SK-N-SH (cell line): Measurements from ENCODE around the gene PPCS. TPM values are rescaled to one million over a fixed set of nuclear protein-coding genes. Genes with fewer than 3 reads are reported as not detected.

ENCODE experiments used
- CTCF ChIA-PET: fragments of 300-600, 350-600 bp; formaldehyde crosslinking; extraction: SDS; loops from one replicate; lab custom pipeline; 2021; lab: Yijun Ruan, JAX
- POLR2A ChIA-PET: fragments of 350-600 bp; sonication (Branson Sonifier 250); formaldehyde crosslinking; extraction: SDS; loops from one replicate; lab custom pipeline; 2020; ENCODE audit warnings: antibody characterized with exemption, inconsistent platforms; lab: Yijun Ruan, JAX
- DNase-seq: peaks from one replicate; pipeline ENCODE4 v3.0.0; 2012
- H2AFZ ChIP-seq: fragments of 200-600 bp; sonication (generic); 2 replicates; pipeline ENCODE4 v1.8.1; 2016; ENCODE audit warnings: antibody characterized with exemption, mild to moderate bottlenecking, low read depth
- H3F3A ChIP-seq: fragments of 200-600 bp; sonication (generic); replicated peaks from 2 replicates; pipeline ENCODE3; 2016; ENCODE audit warnings: antibody characterized with exemption, mild to moderate bottlenecking; ENCODE audit not compliant: insufficient read depth
- H3K27ac ChIP-seq, 2 experiments: fragments of 200-500 bp in 1 of 2; fragments of 200-600 bp in 1 of 2; sonication (Bioruptor generic) in 1 of 2; sonication (generic), shearing (Covaris generic) in 1 of 2; 2 replicates each; pipeline versions ENCODE4 v1.5.1 to v1.6.1; 2014 to 2016; ENCODE audit warnings: low read depth in 2 of 2, inconsistent platforms in 1 of 2, low read length in 1 of 2, mild to moderate bottlenecking in 1 of 2, mixed read lengths in 1 of 2
- H3K27me3 ChIP-seq: fragments of 200-600 bp; sonication (generic), shearing (Covaris generic); 2 replicates; pipeline ENCODE4 v1.6.1; 2016; ENCODE audit warnings: mixed run types; ENCODE audit not compliant: insufficient read depth
- H3K36me3 ChIP-seq, 2 experiments: fragments of 200-500 bp in 1 of 2; fragments of 200-600 bp in 1 of 2; sonication (Bioruptor generic) in 1 of 2; sonication (generic) in 1 of 2; replicated peaks in 1 of 2; 2 replicates each; pipeline versions ENCODE3 to v1.5.1; 2014 to 2016; ENCODE audit warnings: low read length in 1 of 2, mild to moderate bottlenecking in 1 of 2; ENCODE audit not compliant: insufficient read depth in 2 of 2, control insufficient read depth in 1 of 2
- H3K4me1 ChIP-seq, 2 experiments: fragments of 200-500 bp in 1 of 2; fragments of 200-600 bp in 1 of 2; sonication (Bioruptor generic) in 1 of 2; sonication (generic), shearing (Covaris generic) in 1 of 2; 2 replicates each; pipeline versions ENCODE4 v1.5.1 to v1.6.1; 2014 to 2016; ENCODE audit warnings: low read depth in 1 of 2, low read length in 1 of 2, mixed run types in 1 of 2; ENCODE audit not compliant: insufficient read depth in 2 of 2, control insufficient read depth in 1 of 2
- H3K4me2 ChIP-seq: fragments of 200-600 bp; sonication (generic), shearing (Covaris generic); 2 replicates; pipeline ENCODE4 v1.6.1; 2017; ENCODE audit warnings: mixed run types
- H3K4me3 ChIP-seq, 2 experiments: fragments of 200-500 bp in 1 of 2; fragments of 200-600 bp in 1 of 2; sonication (Bioruptor generic) in 1 of 2; sonication (generic), shearing (Covaris generic) in 1 of 2; 2 replicates each; pipeline versions ENCODE4 v1.5.1 to v1.8.1; 2014 to 2016; ENCODE audit warnings: low read depth in 2 of 2, inconsistent platforms in 1 of 2, low read length in 1 of 2, mild to moderate bottlenecking in 1 of 2, mixed read lengths in 1 of 2, moderate library complexity in 1 of 2
- H3K79me2 ChIP-seq: fragments of 200-600 bp; sonication (generic); 2 replicates; pipeline ENCODE4 v1.8.1; 2017; ENCODE audit warnings: mild to moderate bottlenecking; ENCODE audit not compliant: insufficient read depth
- H3K9ac ChIP-seq: fragments of 200-600 bp; sonication (generic); 2 replicates; pipeline ENCODE4 v1.6.1; 2017; ENCODE audit warnings: mixed run types
- H3K9me2 ChIP-seq: fragments of 200-600 bp; sonication (generic); 2 replicates; pipeline ENCODE4 v1.6.1; 2017; ENCODE audit warnings: mixed run types
- H3K9me3 ChIP-seq: fragments of 200-600 bp; sonication (generic); 2 replicates; pipeline ENCODE4 v1.6.1; 2017; ENCODE audit warnings: mixed run types, mild to moderate bottlenecking, moderate library complexity
- H4K20me1 ChIP-seq: fragments of 200-600 bp; sonication (generic); 2 replicates; pipeline ENCODE4 v1.6.1; 2017; ENCODE audit warnings: mild to moderate bottlenecking, mixed run types; ENCODE audit not compliant: insufficient read depth
- CTCF ChIP-seq: fragments of 200-600 bp; sonication (generic); IDR thresholded peaks from 2 replicates; pipeline ENCODE4 v1.6.1; 2017; ENCODE audit warnings: antibody characterized with exemption, mild to moderate bottlenecking, moderate library complexity
- EP300 ChIP-seq, 2 experiments: IDR thresholded peaks; 2 replicates each; pipeline versions ENCODE4 v1.4.0 to v1.6.1; 2012; ENCODE audit warnings: borderline replicate concordance in 1 of 2, low read depth in 1 of 2, low read length in 1 of 2
- EZH2phosphoT487 ChIP-seq: fragments of 200-600 bp; sonication (generic); IDR thresholded peaks from 2 replicates; pipeline ENCODE4 v1.6.1; 2017; ENCODE audit warnings: low read depth, mixed run types, mild to moderate bottlenecking, antibody characterized with exemption, moderate library complexity, borderline replicate concordance
- FOSL2 ChIP-seq: IDR thresholded peaks from 2 replicates; pipeline ENCODE4 v1.4.0; 2012; ENCODE audit warnings: low read depth, mild to moderate bottlenecking, moderate library complexity, borderline replicate concordance
- JUND ChIP-seq: IDR thresholded peaks from 2 replicates; pipeline ENCODE4 v1.4.0; 2012
- MEF2A ChIP-seq: IDR thresholded peaks from 2 replicates; pipeline ENCODE4 v1.4.0; 2012; ENCODE audit warnings: low read depth, borderline replicate concordance
- NRF1 ChIP-seq: IDR thresholded peaks from 2 replicates; pipeline ENCODE4 v1.6.1; 2012; ENCODE audit warnings: low read depth, mild to moderate bottlenecking, low read length
- POLR2AphosphoS5 ChIP-seq: IDR thresholded peaks from 2 replicates; pipeline ENCODE4 v1.6.1; 2012; ENCODE audit warnings: low read depth, low read length
- RCOR1 ChIP-seq: fragments of 150-350 bp; IDR thresholded peaks from 2 replicates; pipeline ENCODE4 v1.6.1; 2017; ENCODE audit warnings: antibody characterized with exemption, low read length
- RFX5 ChIP-seq: IDR thresholded peaks from 2 replicates; pipeline ENCODE4 v1.6.1; 2012; ENCODE audit warnings: mild to moderate bottlenecking, improper control_type of control experiment, low read length
- RXRA ChIP-seq: IDR thresholded peaks from 2 replicates; pipeline ENCODE4 v1.4.0; 2012; ENCODE audit warnings: low read depth, mild to moderate bottlenecking, borderline replicate concordance
- TAF1 ChIP-seq: IDR thresholded peaks from 2 replicates; pipeline ENCODE4 v1.6.1; 2012; ENCODE audit warnings: low read depth, mild to moderate bottlenecking, low read length, moderate library complexity, borderline replicate concordance
- TCF12 ChIP-seq: IDR thresholded peaks from 2 replicates; pipeline ENCODE4 v1.4.0; 2012
- WGBS: methylation state at CpG from one replicate; pipeline ENCODE4 v1.1.6; 2017; ENCODE audit warnings: low lambda C conversion rate; 5-methylcytosine and 5-hydroxymethylcytosine counted together
- polyA plus RNA-seq, 3 experiments: library from polyadenylated mRNA; depleted of rRNA; stranded (reverse); fragments of >200 nt; gene quantifications; 2 replicates each; pipeline ENCODE4 v1.2.3, GENCODE V29; 2012
- TF ChIP-seq, protein P1 (sequence below): IDR thresholded peaks from 2 replicates; pipeline ENCODE4; 2012
- TF ChIP-seq, protein P2 (sequence below): fragments of 150-350 bp; IDR thresholded peaks from 2 replicates; pipeline ENCODE4 v1.6.1; 2017; ENCODE audit warnings: antibody characterized with exemption, low read length, low read depth, borderline replicate concordance
- TF ChIP-seq, protein P3 (sequence below): IDR thresholded peaks from 2 replicates; pipeline ENCODE4 v1.4.0; 2012; ENCODE audit warnings: low read depth
- TF ChIP-seq, protein P4 (sequence below): fragments of 150-350 bp; IDR thresholded peaks from 2 replicates; pipeline ENCODE4 v1.6.1; 2016; ENCODE audit warnings: mild to moderate bottlenecking, low read depth, low read length

Gene PPCS
- polyA plus RNA-seq, 1 of the 3 experiments (the other 2 are of a cell fraction): 40.0 TPM

DNA sequence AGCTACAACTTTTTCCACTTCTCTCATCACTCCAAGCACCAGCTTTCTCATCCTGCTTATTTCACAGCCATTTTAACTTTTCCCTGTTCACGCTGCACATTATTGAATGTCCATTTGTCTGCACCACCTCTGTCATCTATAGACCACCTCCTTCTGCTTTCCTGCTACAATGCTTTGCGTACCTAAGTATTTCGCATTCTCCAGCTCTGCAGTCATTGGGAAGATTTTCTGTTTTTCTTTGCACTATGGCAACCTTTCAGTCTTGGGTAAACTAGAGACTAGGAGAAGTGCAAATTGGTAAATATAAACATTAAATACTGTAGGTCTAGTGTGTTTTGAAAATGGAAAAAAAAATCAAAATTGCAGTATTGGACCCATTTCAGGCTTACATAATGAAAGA, 7.6 kb downstream of the PPCS start:
- peak overlapping the region; percentile 91 for H3K4me2 ChIP-seq
- POLR2A ChIA-PET: interaction anchor here (0.6 to 1.0 kb wide), 2 partner anchors 97 to 219 kb away, joined by 3 to 4 read pairs; partner anchors contain the start of gene YBX1
- no peak overlapping the region for H3K27ac ChIP-seq
- H3F3A ChIP-seq: peaks cover 21% of the 10 kb centered on the region
- H3K36me3 ChIP-seq: peaks cover 16 to 22% of the 10 kb centered on the region in 2 experiments
- H3K27me3 ChIP-seq: no peaks in the 10 kb centered on the region
- peak overlapping the region; percentile 87 for H2AFZ ChIP-seq
- no peaks in the 10 kb centered on the region for H4K20me1 ChIP-seq
- no peaks in the 10 kb centered on the region for H3K9me3 ChIP-seq
- DNase-seq: no peak
- H3K4me3 ChIP-seq: peak overlapping the region; percentile 78 to 84
- H3K79me2 ChIP-seq: peaks cover 4% of the 10 kb centered on the region; the same call in 1 of the 2 replicates
- H3K9ac ChIP-seq: peak overlapping the region; percentile 59
- CTCF ChIA-PET: interaction anchor here (0.6 to 1.8 kb wide), 3 partner anchors 291 to 395 kb away, joined by 3 to 5 read pairs (median 4); no protein-coding TSS in a partner anchor
- TF ChIP-seq, protein P1, sequence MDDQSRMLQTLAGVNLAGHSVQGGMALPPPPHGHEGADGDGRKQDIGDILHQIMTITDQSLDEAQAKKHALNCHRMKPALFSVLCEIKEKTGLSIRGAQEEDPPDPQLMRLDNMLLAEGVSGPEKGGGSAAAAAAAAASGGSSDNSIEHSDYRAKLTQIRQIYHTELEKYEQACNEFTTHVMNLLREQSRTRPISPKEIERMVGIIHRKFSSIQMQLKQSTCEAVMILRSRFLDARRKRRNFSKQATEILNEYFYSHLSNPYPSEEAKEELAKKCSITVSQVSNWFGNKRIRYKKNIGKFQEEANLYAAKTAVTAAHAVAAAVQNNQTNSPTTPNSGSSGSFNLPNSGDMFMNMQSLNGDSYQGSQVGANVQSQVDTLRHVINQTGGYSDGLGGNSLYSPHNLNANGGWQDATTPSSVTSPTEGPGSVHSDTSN: no peak
- no peak for TF ChIP-seq RCOR1
- TF ChIP-seq RFX5: no peak
- no peak for TF ChIP-seq CTCF
- TF ChIP-seq, protein P2, sequence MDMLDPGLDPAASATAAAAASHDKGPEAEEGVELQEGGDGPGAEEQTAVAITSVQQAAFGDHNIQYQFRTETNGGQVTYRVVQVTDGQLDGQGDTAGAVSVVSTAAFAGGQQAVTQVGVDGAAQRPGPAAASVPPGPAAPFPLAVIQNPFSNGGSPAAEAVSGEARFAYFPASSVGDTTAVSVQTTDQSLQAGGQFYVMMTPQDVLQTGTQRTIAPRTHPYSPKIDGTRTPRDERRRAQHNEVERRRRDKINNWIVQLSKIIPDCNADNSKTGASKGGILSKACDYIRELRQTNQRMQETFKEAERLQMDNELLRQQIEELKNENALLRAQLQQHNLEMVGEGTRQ: no peak
- no peak for TF ChIP-seq RXRA
- no peak for TF ChIP-seq FOSL2
- no peak for TF ChIP-seq POLR2AphosphoS5
- TF ChIP-seq MEF2A: no peak
- TF ChIP-seq TAF1: no peak
- TF ChIP-seq TCF12: no peak
- no peak for TF ChIP-seq EP300 (IDR thresholded peaks at IDR 0.05; ENCODE audit: borderline replicate concordance in 1 of 2, low read depth in 1 of 2, low read length in 1 of 2)
- TF ChIP-seq, protein P3, sequence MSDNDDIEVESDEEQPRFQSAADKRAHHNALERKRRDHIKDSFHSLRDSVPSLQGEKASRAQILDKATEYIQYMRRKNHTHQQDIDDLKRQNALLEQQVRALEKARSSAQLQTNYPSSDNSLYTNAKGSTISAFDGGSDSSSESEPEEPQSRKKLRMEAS: no peak
- TF ChIP-seq, protein P4, sequence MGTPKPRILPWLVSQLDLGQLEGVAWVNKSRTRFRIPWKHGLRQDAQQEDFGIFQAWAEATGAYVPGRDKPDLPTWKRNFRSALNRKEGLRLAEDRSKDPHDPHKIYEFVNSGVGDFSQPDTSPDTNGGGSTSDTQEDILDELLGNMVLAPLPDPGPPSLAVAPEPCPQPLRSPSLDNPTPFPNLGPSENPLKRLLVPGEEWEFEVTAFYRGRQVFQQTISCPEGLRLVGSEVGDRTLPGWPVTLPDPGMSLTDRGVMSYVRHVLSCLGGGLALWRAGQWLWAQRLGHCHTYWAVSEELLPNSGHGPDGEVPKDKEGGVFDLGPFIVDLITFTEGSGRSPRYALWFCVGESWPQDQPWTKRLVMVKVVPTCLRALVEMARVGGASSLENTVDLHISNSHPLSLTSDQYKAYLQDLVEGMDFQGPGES: no peak
- TF ChIP-seq NRF1: no peak
- TF ChIP-seq EZH2phosphoT487: no peak
- no peak for TF ChIP-seq JUND
- 90% methylated on average over 3 of the region's 3 CpGs for WGBS
- H3K4me1 ChIP-seq: peaks cover 6 to 8% of the 10 kb centered on the region in 2 experiments; a peak in 2 of 4 replicates
- no peaks in the 10 kb centered on the region for H3K9me2 ChIP-seq
